Stimulated activated CD8-positive, alpha-beta memory T cell treated with anti-CD3 and anti-CD28 coated beads, Interleukin-12 subunit alpha, Interleukin-12 subunit beta, amount 100 ng/mL, for 24 hours (primary cell): Measurements from ENCODE around the gene CUX1.
"Not testable (repeated sequence)": the region's sequence is repeated elsewhere in the genome, so short reads cannot be mapped to it uniquely, and the experiment has no call there.

Source experiments
- DNase-seq: peaks from one replicate; pipeline ENCODE4 v3.0.0-alpha.2; 2020; ENCODE audit errors: extremely low read depth

Gene CUX1

GRCh38 chr7:102044984-102045673 lies 227.7 kb downstream of the CUX1 start:
- no peak for DNase-seq

GRCh38 chr7:102045681-102046372 lies 228.4 kb downstream of the CUX1 start:
- DNase-seq: no peak

- DNase-seq: no peak
Observed at GRCh38 chr7:102046373-102047117, 229.1 kb downstream of the CUX1 start.

- DNase-seq: no peak
Observed at GRCh38 chr7:102047167-102047566, 229.7 kb downstream of the CUX1 start.

- no peak for DNase-seq
Observed at GRCh38 chr7:102049765-102050164, 232.3 kb downstream of the CUX1 start.

- DNase-seq: no peak
Observed at GRCh38 chr7:102050864-102051460, 233.5 kb downstream of the CUX1 start.

- DNase-seq: not testable (repeated sequence)
Observed at GRCh38 chr7:102051736-102052135, 234.3 kb downstream of the CUX1 start.

- no peak for DNase-seq
Observed at GRCh38 chr7:102054158-102054557, 236.7 kb downstream of the CUX1 start.

- no peak for DNase-seq
Observed at GRCh38 chr7:102055181-102055976, 238.0 kb downstream of the CUX1 start.

- no peak for DNase-seq
Observed at GRCh38 chr7:102059524-102059923, 242.1 kb downstream of the CUX1 start.

- DNase-seq: no peak
Observed at GRCh38 chr7:102061354-102061945, 244.0 kb downstream of the CUX1 start.

GRCh38 chr7:102061981-102062390 lies 244.6 kb downstream of the CUX1 start:
- no peak for DNase-seq

GRCh38 chr7:102063690-102064180 lies 246.3 kb downstream of the CUX1 start:
- no peak for DNase-seq

- DNase-seq: no peak
Observed at GRCh38 chr7:102064361-102065025, 247.1 kb downstream of the CUX1 start.

GRCh38 chr7:102065226-102065625 lies 247.8 kb downstream of the CUX1 start:
- no peak for DNase-seq

GRCh38 chr7:102066476-102066875 lies 249.1 kb downstream of the CUX1 start:
- DNase-seq: no peak

- DNase-seq: no peak
Observed at GRCh38 chr7:102068846-102069245, 251.4 kb downstream of the CUX1 start.

- no peak for DNase-seq
Observed at GRCh38 chr7:102069931-102070629, 252.7 kb downstream of the CUX1 start.

- DNase-seq: no peak
Observed at GRCh38 chr7:102072003-102072402, 254.6 kb downstream of the CUX1 start.
